GM18951 (cell line): ENCODE results near the gene POLL.
"Not testable (repeated sequence)": the region's sequence is repeated elsewhere in the genome, so short reads cannot be mapped to it uniquely, and the experiment has no call there.

ENCODE experiments used
- POLR2A ChIP-seq: IDR thresholded peaks from 4 replicates; pipeline ENCODE4 v1.6.1; 2011; ENCODE audit warnings: mild to moderate bottlenecking; ENCODE audit not compliant: insufficient read length, insufficient read depth; ENCODE audit errors: extremely low read depth
- in situ Hi-C: fragments of 300-500 bp; cut with MboI; formaldehyde crosslinking; loops from one replicate; pipeline ENCODE4 v1.12.0; 2022; ENCODE audit warnings: low sequenced_read_pairs, mixed read lengths, inconsistent platforms; ENCODE audit not compliant: unreplicated experiment

Gene POLL

GRCh38 chr10:101601541-101601940 is 13.5 kb upstream of the POLL start:
- in situ Hi-C loops: loop anchor here (10.0 to 25.0 kb wide), 2 partner anchors 173 to 486 kb away; partner anchors contain the start of gene FGF8
- no peak for TF ChIP-seq POLR2A

GRCh38 chr10:101597091-101597900 is 9.2 kb upstream of the POLL start:
- in situ Hi-C loops: no loop called here
- no peak for TF ChIP-seq POLR2A

GRCh38 chr10:101595591-101596433 is 7.8 kb upstream of the POLL start:
- in situ Hi-C loops: no loop called here
- no peak for TF ChIP-seq POLR2A

GRCh38 chr10:101593331-101593730 is 5.3 kb upstream of the POLL start:
- in situ Hi-C loops: not testable (repeated sequence)

GRCh38 chr10:101588879-101589278 is 822 bp upstream of the POLL start:
- in situ Hi-C loops: no loop called here
- no peak for TF ChIP-seq POLR2A

GRCh38 chr10:101585841-101586240 is 2.2 kb downstream of the POLL start:
- in situ Hi-C loops: no loop called here

GRCh38 chr10:101580486-101581399 is 7.3 kb downstream of the POLL start:
- in situ Hi-C loops: no loop called here

More at GRCh38 chr10:101585841-101586240, 2.2 kb downstream of the POLL start:
- no peak for TF ChIP-seq POLR2A

GRCh38 chr10:101579516-101579870 is 8.6 kb downstream of the POLL start:
- TF ChIP-seq POLR2A: no peak
- in situ Hi-C loops: no loop called here

More at GRCh38 chr10:101580486-101581399, 7.3 kb downstream of the POLL start:
- TF ChIP-seq POLR2A: no peak

- no peak for TF ChIP-seq POLR2A
Observed at GRCh38 chr10:101578803-101579515, 9.1 kb downstream of the POLL start.

GRCh38 chr10:101578192-101578591 is 9.9 kb downstream of the POLL start:
- in situ Hi-C loops: no loop called here
- TF ChIP-seq POLR2A: no peak

More at GRCh38 chr10:101578803-101579515, 9.1 kb downstream of the POLL start:
- in situ Hi-C loops: no loop called here

- in situ Hi-C loops: no loop called here
- TF ChIP-seq POLR2A: no peak
Observed at GRCh38 chr10:101577121-101577871, 10.8 kb downstream of the POLL start.
